HEK293 (cell line): ENCODE data around the gene DNMT3L.

ENCODE experiments used
- GFI1B ChIP-seq: fragments of 450-650 bp; formaldehyde crosslinking; IDR thresholded peaks from 2 replicates; pipeline ENCODE4 v1.5.1; 2016; ENCODE audit warnings: missing biosample characterization, missing genetic modification characterization
- KLF16 ChIP-seq: fragments of 450-650 bp; formaldehyde crosslinking; IDR thresholded peaks from 2 replicates; pipeline ENCODE4 v1.5.1; 2017; ENCODE audit warnings: missing biosample characterization, missing genetic modification characterization
- KLF7 ChIP-seq: fragments of 450-650 bp; formaldehyde crosslinking; IDR thresholded peaks from 2 replicates; pipeline ENCODE4 v1.5.1; 2016; ENCODE audit warnings: missing biosample characterization, missing genetic modification characterization, borderline replicate concordance
- KLF8 ChIP-seq: fragments of 450-650 bp; formaldehyde crosslinking; IDR thresholded peaks from 2 replicates; pipeline ENCODE4 v1.5.1; 2016; ENCODE audit warnings: missing biosample characterization, missing genetic modification characterization
- OSR2 ChIP-seq: fragments of 450-650 bp; formaldehyde crosslinking; IDR thresholded peaks from 2 replicates; pipeline ENCODE4 v1.5.1; 2016; ENCODE audit warnings: missing biosample characterization, missing genetic modification characterization
- SETDB1 ChIP-seq: IDR thresholded peaks from one replicate; pipeline ENCODE4 v1.6.1; 2017; ENCODE audit warnings: mild to moderate bottlenecking, low read length, moderate library complexity, mixed read lengths; ENCODE audit not compliant: insufficient read length
- SP2 ChIP-seq: fragments of 450-650 bp; formaldehyde crosslinking; IDR thresholded peaks from 2 replicates; pipeline ENCODE4 v1.5.1; 2016; ENCODE audit warnings: missing biosample characterization, missing genetic modification characterization
- ZBTB21 ChIP-seq: fragments of 450-650 bp; formaldehyde crosslinking; IDR thresholded peaks from 2 replicates; pipeline ENCODE4 v1.5.1; 2017; ENCODE audit warnings: missing biosample characterization, missing genetic modification characterization
- ZBTB48 ChIP-seq: fragments of 450-650 bp; formaldehyde crosslinking; IDR thresholded peaks from 2 replicates; pipeline ENCODE4 v1.5.1; 2016; ENCODE audit warnings: missing biosample characterization, missing genetic modification characterization
- ZBTB8A ChIP-seq: fragments of 450-650 bp; formaldehyde crosslinking; IDR thresholded peaks from 2 replicates; pipeline ENCODE4 v1.5.1; 2016; ENCODE audit warnings: missing biosample characterization, missing genetic modification characterization
- ZNF16 ChIP-seq: fragments of 450-650 bp; formaldehyde crosslinking; IDR thresholded peaks from 2 replicates; pipeline ENCODE4 v1.5.1; 2016; ENCODE audit warnings: low read depth, missing biosample characterization, missing genetic modification characterization
- ZNF239 ChIP-seq: fragments of 450-650 bp; formaldehyde crosslinking; IDR thresholded peaks from 2 replicates; pipeline ENCODE4 v1.5.1; 2016; ENCODE audit warnings: missing biosample characterization, missing genetic modification characterization
- ZNF324 ChIP-seq: fragments of 450-650 bp; formaldehyde crosslinking; IDR thresholded peaks from 2 replicates; pipeline ENCODE4 v1.5.1; 2016; ENCODE audit warnings: missing biosample characterization, missing genetic modification characterization
- ZNF423 ChIP-seq: fragments of 450-650 bp; formaldehyde crosslinking; IDR thresholded peaks from 2 replicates; pipeline ENCODE4 v1.5.1; 2016; ENCODE audit warnings: missing biosample characterization, missing genetic modification characterization
- ZNF473 ChIP-seq: fragments of 450-650 bp; formaldehyde crosslinking; IDR thresholded peaks from 2 replicates; pipeline ENCODE4 v1.5.1; 2017; ENCODE audit warnings: missing biosample characterization, missing genetic modification characterization
- ZNF548 ChIP-seq: fragments of 450-650 bp; formaldehyde crosslinking; IDR thresholded peaks from 2 replicates; pipeline ENCODE4 v1.5.1; 2016; ENCODE audit warnings: missing biosample characterization, missing genetic modification characterization
- ZNF571 ChIP-seq: fragments of 450-650 bp; formaldehyde crosslinking; IDR thresholded peaks from 2 replicates; pipeline ENCODE4 v1.5.0; 2017; ENCODE audit warnings: missing biosample characterization, missing genetic modification characterization
- ZNF621 ChIP-seq: fragments of 450-650 bp; formaldehyde crosslinking; IDR thresholded peaks from 2 replicates; pipeline ENCODE4 v1.5.1; 2017; ENCODE audit warnings: missing biosample characterization, missing genetic modification characterization
- ZNF791 ChIP-seq: fragments of 450-650 bp; formaldehyde crosslinking; IDR thresholded peaks from 2 replicates; pipeline ENCODE4 v1.5.1; 2016; ENCODE audit warnings: missing biosample characterization, missing genetic modification characterization
- ZNF830 ChIP-seq: fragments of 450-650 bp; IDR thresholded peaks from 2 replicates; pipeline ENCODE4 v1.5.0; 2018; ENCODE audit warnings: missing biosample characterization, missing genetic modification characterization, low read depth, mild to moderate bottlenecking, moderate library complexity
- TF ChIP-seq, protein P1 (sequence below): fragments of 450-650 bp; formaldehyde crosslinking; IDR thresholded peaks from 2 replicates; pipeline ENCODE4 v1.5.1; 2016; ENCODE audit warnings: missing biosample characterization, missing genetic modification characterization
- TF ChIP-seq, protein P2 (sequence below): fragments of 450-650 bp; formaldehyde crosslinking; IDR thresholded peaks from 2 replicates; pipeline ENCODE4 v1.5.1; 2016; ENCODE audit warnings: missing biosample characterization, missing genetic modification characterization
- TF ChIP-seq, protein P3 (sequence below): fragments of 450-650 bp; formaldehyde crosslinking; IDR thresholded peaks from 2 replicates; pipeline ENCODE4 v1.5.1; 2016; ENCODE audit warnings: missing biosample characterization, missing genetic modification characterization, low read depth
- TF ChIP-seq, protein P4 (sequence below): fragments of 450-650 bp; formaldehyde crosslinking; IDR thresholded peaks from 2 replicates; pipeline ENCODE4 v1.5.0; 2017; ENCODE audit warnings: missing biosample characterization, missing genetic modification characterization, borderline replicate concordance
- TF ChIP-seq, protein P5 (sequence below): fragments of 450-650 bp; formaldehyde crosslinking; IDR thresholded peaks from 2 replicates; pipeline ENCODE4 v1.5.1; 2016; ENCODE audit warnings: missing biosample characterization, missing genetic modification characterization
- TF ChIP-seq, protein P6 (sequence below): fragments of 450-650 bp; formaldehyde crosslinking; IDR thresholded peaks from 2 replicates; pipeline ENCODE4 v1.5.1; 2017; ENCODE audit warnings: missing biosample characterization, missing genetic modification characterization
- TF ChIP-seq, protein P7 (sequence below): fragments of 450-650 bp; formaldehyde crosslinking; IDR thresholded peaks from 2 replicates; pipeline ENCODE4 v1.5.1; 2016; ENCODE audit warnings: missing biosample characterization, missing genetic modification characterization

The DNMT3L gene

DNA sequence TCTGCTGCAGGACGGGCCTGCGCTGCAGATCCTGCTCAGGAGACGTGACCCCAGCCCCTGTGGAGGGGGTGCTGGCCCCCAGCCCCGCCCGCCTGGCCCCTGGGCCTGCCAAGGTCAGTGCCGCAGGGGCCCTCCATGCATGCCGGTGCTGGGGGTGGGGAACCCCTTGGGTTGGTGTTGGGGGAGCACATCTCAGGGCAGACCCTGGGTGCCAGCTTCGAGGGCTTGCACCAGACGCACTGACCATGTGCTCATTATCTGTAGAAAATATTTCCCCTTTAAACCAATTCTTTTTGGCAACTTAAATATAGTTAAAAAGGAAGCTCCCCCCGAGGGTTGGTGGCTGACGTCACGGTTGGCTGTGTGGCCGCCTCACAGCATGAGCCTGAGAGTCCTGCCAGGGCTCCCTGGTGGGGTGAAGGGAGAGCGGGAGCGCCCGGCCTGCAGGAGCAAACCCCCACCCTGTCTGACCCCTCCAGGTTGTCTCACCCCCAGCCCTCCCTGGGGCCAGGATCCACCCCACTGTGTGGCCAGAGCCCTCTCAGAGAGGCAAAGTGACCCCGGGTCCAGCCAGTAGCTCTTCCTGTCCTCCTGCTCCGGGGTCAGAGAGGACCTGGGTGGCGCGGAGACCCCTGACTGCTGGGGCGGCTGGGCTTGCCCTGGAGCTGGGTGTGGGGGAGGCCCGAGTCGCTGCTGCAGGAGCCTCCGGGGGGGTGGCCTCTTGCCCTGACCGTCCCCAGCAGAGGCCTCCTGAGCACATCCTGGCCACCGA, 32.9 kb upstream of the DNMT3L start (continued):
- TF ChIP-seq ZNF571 (tag by site-specific recombination) (no peak), ZNF830 (tag by site-specific recombination) (no peak), ZNF473 (tag by site-specific recombination) (no peak), ZBTB48 (tag by site-specific recombination) (no peak), GFI1B (tag by site-specific recombination) (no peak), ZBTB8A (tag by site-specific recombination) (no peak), KLF8 (tag by site-specific recombination) (no peak), ZNF423 (tag by site-specific recombination) (peak; percentile 92), SETDB1 (no peak), ZNF239 (tag by site-specific recombination) (no peak), ZNF16 (no peak), ZNF791 (tag by site-specific recombination) (no peak), OSR2 (peak; percentile 71; the same call in 1 of the 2 replicates), SP2 (tag by site-specific recombination) (no peak), ZNF324 (tag by site-specific recombination) (no peak), ZNF548 (no peak), KLF16 (no peak), ZBTB21 (no peak), KLF7 (no peak), ZNF621 (tag by site-specific recombination) (no peak)
- TF ChIP-seq, protein P1, sequence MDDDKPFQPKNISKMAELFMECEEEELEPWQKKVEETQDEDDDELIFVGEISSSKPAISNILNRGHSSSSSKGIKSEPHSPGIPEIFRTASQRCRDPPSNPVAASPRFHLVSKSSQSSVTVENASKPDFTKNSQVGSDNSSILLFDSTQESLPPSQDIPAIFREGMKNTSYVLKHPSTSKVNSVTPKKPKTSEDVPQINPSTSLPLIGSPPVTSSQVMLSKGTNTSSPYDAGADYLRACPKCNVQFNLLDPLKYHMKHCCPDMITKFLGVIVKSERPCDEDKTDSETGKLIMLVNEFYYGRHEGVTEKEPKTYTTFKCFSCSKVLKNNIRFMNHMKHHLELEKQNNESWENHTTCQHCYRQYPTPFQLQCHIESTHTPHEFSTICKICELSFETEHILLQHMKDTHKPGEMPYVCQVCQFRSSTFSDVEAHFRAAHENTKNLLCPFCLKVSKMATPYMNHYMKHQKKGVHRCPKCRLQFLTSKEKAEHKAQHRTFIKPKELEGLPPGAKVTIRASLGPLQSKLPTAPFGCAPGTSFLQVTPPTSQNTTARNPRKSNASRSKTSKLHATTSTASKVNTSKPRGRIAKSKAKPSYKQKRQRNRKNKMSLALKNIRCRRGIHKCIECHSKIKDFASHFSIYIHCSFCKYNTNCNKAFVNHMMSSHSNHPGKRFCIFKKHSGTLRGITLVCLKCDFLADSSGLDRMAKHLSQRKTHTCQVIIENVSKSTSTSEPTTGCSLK (tag by site-specific recombination): no peak
- TF ChIP-seq, protein P2, sequence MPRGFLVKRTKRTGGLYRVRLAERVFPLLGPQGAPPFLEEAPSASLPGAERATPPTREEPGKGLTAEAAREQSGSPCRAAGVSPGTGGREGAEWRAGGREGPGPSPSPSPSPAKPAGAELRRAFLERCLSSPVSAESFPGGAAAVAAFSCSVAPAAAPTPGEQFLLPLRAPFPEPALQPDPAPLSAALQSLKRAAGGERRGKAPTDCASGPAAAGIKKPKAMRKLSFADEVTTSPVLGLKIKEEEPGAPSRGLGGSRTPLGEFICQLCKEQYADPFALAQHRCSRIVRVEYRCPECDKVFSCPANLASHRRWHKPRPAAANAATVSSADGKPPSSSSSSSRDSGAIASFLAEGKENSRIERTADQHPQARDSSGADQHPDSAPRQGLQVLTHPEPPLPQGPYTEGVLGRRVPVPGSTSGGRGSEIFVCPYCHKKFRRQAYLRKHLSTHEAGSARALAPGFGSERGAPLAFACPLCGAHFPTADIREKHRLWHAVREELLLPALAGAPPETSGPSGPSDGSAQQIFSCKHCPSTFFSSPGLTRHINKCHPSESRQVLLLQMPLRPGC (tag by site-specific recombination): no peak
- TF ChIP-seq, protein P3, sequence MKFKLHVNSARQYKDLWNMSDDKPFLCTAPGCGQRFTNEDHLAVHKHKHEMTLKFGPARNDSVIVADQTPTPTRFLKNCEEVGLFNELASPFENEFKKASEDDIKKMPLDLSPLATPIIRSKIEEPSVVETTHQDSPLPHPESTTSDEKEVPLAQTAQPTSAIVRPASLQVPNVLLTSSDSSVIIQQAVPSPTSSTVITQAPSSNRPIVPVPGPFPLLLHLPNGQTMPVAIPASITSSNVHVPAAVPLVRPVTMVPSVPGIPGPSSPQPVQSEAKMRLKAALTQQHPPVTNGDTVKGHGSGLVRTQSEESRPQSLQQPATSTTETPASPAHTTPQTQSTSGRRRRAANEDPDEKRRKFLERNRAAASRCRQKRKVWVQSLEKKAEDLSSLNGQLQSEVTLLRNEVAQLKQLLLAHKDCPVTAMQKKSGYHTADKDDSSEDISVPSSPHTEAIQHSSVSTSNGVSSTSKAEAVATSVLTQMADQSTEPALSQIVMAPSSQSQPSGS (tag by site-specific recombination): peak; percentile 72
- TF ChIP-seq, protein P4, sequence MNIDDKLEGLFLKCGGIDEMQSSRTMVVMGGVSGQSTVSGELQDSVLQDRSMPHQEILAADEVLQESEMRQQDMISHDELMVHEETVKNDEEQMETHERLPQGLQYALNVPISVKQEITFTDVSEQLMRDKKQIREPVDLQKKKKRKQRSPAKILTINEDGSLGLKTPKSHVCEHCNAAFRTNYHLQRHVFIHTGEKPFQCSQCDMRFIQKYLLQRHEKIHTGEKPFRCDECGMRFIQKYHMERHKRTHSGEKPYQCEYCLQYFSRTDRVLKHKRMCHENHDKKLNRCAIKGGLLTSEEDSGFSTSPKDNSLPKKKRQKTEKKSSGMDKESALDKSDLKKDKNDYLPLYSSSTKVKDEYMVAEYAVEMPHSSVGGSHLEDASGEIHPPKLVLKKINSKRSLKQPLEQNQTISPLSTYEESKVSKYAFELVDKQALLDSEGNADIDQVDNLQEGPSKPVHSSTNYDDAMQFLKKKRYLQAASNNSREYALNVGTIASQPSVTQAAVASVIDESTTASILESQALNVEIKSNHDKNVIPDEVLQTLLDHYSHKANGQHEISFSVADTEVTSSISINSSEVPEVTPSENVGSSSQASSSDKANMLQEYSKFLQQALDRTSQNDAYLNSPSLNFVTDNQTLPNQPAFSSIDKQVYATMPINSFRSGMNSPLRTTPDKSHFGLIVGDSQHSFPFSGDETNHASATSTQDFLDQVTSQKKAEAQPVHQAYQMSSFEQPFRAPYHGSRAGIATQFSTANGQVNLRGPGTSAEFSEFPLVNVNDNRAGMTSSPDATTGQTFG (tag by site-specific recombination): no peak
- TF ChIP-seq, protein P5, sequence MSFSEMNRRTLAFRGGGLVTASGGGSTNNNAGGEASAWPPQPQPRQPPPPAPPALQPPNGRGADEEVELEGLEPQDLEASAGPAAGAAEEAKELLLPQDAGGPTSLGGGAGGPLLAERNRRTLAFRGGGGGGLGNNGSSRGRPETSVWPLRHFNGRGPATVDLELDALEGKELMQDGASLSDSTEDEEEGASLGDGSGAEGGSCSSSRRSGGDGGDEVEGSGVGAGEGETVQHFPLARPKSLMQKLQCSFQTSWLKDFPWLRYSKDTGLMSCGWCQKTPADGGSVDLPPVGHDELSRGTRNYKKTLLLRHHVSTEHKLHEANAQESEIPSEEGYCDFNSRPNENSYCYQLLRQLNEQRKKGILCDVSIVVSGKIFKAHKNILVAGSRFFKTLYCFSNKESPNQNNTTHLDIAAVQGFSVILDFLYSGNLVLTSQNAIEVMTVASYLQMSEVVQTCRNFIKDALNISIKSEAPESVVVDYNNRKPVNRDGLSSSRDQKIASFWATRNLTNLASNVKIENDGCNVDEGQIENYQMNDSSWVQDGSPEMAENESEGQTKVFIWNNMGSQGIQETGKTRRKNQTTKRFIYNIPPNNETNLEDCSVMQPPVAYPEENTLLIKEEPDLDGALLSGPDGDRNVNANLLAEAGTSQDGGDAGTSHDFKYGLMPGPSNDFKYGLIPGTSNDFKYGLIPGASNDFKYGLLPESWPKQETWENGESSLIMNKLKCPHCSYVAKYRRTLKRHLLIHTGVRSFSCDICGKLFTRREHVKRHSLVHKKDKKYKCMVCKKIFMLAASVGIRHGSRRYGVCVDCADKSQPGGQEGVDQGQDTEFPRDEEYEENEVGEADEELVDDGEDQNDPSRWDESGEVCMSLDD (tag by site-specific recombination): peak; percentile 47; the same call in 1 of the 2 replicates
- TF ChIP-seq, protein P6, sequence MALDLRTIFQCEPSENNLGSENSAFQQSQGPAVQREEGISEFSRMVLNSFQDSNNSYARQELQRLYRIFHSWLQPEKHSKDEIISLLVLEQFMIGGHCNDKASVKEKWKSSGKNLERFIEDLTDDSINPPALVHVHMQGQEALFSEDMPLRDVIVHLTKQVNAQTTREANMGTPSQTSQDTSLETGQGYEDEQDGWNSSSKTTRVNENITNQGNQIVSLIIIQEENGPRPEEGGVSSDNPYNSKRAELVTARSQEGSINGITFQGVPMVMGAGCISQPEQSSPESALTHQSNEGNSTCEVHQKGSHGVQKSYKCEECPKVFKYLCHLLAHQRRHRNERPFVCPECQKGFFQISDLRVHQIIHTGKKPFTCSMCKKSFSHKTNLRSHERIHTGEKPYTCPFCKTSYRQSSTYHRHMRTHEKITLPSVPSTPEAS (tag by site-specific recombination): no peak
- TF ChIP-seq, protein P7, sequence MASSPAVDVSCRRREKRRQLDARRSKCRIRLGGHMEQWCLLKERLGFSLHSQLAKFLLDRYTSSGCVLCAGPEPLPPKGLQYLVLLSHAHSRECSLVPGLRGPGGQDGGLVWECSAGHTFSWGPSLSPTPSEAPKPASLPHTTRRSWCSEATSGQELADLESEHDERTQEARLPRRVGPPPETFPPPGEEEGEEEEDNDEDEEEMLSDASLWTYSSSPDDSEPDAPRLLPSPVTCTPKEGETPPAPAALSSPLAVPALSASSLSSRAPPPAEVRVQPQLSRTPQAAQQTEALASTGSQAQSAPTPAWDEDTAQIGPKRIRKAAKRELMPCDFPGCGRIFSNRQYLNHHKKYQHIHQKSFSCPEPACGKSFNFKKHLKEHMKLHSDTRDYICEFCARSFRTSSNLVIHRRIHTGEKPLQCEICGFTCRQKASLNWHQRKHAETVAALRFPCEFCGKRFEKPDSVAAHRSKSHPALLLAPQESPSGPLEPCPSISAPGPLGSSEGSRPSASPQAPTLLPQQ (tag by site-specific recombination): peak; percentile 87
